NCI-H1436 (cell line): ENCODE measurements around the gene SPATA32.

Experiments
- DNase-seq: peaks from one replicate; lab custom pipeline; 2025; lab: John Stamatoyannopoulos, UW

Gene SPATA32

DNA sequence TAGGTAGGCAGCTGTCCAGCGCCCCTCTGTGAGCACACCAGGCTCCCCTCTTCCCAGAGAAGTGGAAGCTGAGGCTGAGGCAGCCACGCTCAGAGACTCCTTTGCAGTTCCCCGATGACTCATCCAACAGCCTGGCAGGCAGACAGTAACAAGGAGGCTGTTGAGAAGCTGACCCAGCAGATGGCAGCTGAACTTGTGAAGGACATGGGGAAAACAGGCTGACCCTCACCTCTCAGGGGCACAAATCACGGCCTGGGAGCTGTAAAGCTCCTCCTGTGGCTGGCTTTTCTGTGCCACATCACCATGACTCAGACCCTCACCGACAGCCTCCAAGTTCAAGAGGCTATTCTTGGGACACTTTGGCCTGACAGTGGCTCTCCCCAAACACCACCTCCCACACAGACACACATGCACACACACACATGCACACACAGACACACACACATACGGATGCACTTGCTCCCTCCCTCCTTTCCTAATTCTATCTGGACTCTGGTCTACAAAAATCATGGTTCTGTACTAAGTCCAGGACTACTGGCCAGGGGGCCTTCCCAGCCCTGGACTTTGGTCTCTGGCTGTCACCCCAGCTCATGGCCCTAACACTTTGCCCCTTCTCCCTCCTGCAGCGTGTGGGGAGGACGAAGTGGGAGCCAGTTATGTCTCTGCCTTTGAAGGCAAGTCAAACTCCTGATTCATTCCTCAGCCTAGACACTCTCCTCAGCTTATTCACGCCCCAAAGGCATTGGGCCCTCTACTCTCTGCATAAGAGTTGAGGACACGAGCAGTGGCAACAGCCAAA, 31.7 kb upstream of the SPATA32 start:
- no peak for DNase-seq

GRCh38 chr17:45292696-45293412, 31.0 kb upstream of the SPATA32 start:
- no peak for DNase-seq

DNA sequence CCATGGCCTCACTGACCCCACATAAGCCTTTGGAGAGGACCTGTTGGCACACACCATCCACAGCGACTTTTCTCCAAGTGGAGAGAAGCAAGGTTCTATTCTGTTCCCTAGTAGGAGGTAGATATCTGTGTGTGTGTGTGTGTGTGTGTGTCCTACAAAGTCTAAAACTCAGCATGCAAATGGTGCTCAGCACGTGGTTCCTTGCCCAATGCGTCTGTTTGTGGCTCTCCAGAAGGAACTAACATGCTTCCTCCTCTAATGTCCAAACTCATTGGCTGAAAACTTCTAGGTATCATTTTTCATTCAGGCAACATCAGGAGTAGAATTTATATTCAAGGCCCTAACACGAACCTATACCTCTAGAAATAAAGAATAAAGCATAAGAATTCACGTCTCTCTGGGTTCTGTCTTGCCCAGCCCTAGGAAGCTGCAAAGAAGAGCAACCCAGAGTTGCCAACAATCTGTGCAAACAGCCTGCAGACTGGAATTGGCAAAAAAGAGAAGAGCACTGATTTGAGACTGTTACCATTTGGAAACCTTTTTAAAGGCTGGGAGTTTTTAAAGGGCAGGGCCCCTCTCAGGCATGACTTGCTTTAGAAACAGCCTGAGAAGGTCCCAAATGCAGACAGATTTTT, 29.4 kb upstream of the SPATA32 start:
- DNase-seq = no peak

DNA sequence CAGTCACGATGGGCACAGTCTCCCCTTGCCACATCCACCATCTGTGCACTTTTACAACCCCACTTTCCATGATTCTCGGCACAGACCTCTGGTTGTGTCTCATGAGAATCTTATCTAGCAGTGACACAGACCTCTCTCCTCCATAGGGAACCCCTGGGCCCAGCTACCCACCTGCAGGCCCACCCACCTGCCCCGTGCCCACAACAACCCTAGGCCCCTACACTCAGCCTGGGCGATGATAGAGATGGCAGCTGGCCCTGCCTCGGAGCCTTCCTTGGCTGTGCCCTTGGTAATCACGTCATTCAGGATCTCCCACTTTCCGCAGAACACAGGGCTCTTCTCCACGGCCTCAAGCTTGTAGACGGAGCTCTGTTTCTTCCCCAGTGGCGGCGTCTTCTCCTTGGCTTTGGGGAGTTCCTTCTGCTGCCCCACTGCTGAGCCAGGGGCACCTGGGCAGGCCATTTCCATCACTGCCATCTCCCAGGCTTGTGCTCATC, 28.4 kb upstream of the SPATA32 start:
- no peak for DNase-seq

- no peak for DNase-seq
These were observed 27.7 kb upstream of the SPATA32 start for GRCh38 chr17:45289301-45290268.

DNA sequence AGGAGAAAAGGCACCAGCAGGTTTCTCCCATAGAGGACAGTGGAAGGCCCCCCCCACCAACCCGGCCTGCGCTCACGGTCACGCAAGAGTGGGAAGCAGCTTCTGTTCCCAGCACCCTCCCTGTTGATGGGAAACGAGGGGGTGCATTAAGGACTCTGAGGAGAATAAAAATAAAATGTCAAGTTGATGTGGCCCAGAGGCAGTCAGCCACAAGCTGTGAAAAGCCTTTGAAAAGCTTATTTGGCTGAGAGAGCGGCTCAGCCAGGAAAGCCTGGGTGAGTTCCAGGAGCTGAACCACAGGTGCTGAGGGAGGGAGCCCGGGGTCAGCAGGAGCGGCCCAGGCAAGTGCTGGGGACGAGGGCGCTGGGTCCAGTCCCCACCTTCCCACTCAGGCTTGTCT, 26.9 kb upstream of the SPATA32 start:
- no peak for DNase-seq

GRCh38 chr17:45287526-45288500, 25.9 kb upstream of the SPATA32 start:
- no peak for DNase-seq

DNA sequence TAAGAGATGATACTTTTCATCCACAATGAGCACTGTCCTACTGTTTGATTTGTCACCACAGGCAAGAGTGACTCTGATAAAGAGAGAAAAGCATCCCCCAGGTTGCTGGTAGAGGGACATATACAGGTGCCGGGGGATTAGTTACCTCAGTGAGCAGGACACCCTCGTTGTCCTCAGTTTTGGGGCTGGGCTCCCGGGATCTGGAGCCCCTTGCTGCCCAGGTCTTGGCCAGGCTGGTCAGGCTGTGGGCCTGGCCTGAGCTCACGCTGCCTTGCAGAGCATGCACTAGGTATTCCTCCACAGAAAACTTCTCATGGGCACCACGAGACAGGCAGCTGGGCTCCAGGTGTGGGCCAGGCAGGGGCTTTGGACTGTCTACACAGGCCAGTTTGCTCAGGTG, 24.4 kb upstream of the SPATA32 start:
- no peak for DNase-seq

- no peak for DNase-seq
These were observed 22.6 kb upstream of the SPATA32 start for GRCh38 chr17:45284176-45285140.

- DNase-seq = no peak
These were observed 21.8 kb upstream of the SPATA32 start for GRCh38 chr17:45283711-45284110.

GRCh38 chr17:45282683-45283644, 21.1 kb upstream of the SPATA32 start:
- DNase-seq = peak; percentile 23

- no peak for DNase-seq
These were observed 18.0 kb upstream of the SPATA32 start for GRCh38 chr17:45279898-45280297.

DNA sequence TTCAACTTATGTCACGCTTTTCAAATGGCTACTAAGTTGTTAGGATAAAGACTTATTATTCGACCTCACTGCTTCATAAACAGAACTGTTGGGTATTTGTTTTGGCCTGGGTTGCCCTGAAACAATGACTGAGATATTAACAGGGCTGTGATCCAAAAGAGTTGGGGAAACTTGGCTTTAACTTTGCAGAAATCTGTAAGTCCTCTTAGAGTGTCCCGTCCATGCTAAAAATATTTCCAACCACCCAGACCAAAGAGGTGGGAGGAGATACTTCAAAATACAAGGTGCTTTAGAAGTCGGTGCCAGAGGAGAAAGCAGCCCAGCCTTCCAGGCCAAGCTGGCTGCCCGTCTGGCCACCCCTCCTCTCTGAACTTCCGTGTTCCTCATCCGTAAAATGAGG, 16.1 kb upstream of the SPATA32 start:
- no peak for DNase-seq

- DNase-seq = peak; percentile 91
These were observed 15.4 kb upstream of the SPATA32 start for GRCh38 chr17:45277216-45277849.

- DNase-seq = no peak
These were observed 14.1 kb upstream of the SPATA32 start for GRCh38 chr17:45276031-45276430.

GRCh38 chr17:45274033-45274432, 12.1 kb upstream of the SPATA32 start:
- DNase-seq = no peak

DNA sequence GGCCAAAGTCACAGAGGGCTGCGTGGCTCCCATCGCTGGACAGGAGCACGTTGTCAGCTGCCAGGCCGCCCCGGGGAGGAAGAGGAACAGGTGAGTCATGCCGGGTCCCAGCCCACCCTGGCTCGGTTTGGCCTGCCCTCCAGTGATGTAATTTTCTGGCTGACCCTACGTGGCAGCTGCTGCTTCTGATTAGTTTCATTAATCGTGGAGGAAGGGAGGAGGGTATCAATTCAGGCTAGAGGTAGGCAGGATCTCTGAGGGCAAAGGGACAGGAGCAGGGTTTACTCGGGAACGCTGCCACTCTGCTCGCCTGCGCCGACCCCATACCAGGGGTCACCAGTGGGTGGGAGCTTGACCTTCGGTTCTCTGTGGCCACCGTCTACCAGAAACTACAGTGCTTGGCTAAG, 11.7 kb upstream of the SPATA32 start:
- DNase-seq = no peak

GRCh38 chr17:45271603-45272002, 9.7 kb upstream of the SPATA32 start:
- DNase-seq = no peak
